SK-N-SH (cell line): Measurements from ENCODE around the gene LRRC32. TPM values are rescaled to one million over a fixed set of nuclear protein-coding genes. Genes with fewer than 3 reads are reported as not detected.

Experiments
- CTCF ChIA-PET: fragments of 300-600, 350-600 bp; formaldehyde crosslinking; extraction: SDS; loops from one replicate; lab custom pipeline; 2021; lab: Yijun Ruan, JAX
- POLR2A ChIA-PET: fragments of 350-600 bp; sonication (Branson Sonifier 250); formaldehyde crosslinking; extraction: SDS; loops from one replicate; lab custom pipeline; 2020; ENCODE audit warnings: antibody characterized with exemption, inconsistent platforms; lab: Yijun Ruan, JAX
- DNase-seq: peaks from one replicate; pipeline ENCODE4 v3.0.0; 2012
- H2AFZ ChIP-seq: fragments of 200-600 bp; sonication (generic); 2 replicates; pipeline ENCODE4 v1.8.1; 2016; ENCODE audit warnings: antibody characterized with exemption, mild to moderate bottlenecking, low read depth
- H3F3A ChIP-seq: fragments of 200-600 bp; sonication (generic); replicated peaks from 2 replicates; pipeline ENCODE3; 2016; ENCODE audit warnings: antibody characterized with exemption, mild to moderate bottlenecking; ENCODE audit not compliant: insufficient read depth
- H3K27ac ChIP-seq, 2 experiments: fragments of 200-500 bp in 1 of 2; fragments of 200-600 bp in 1 of 2; sonication (Bioruptor generic) in 1 of 2; sonication (generic), shearing (Covaris generic) in 1 of 2; 2 replicates each; pipeline versions ENCODE4 v1.5.1 to v1.6.1; 2014 to 2016; ENCODE audit warnings: low read depth in 2 of 2, inconsistent platforms in 1 of 2, low read length in 1 of 2, mild to moderate bottlenecking in 1 of 2, mixed read lengths in 1 of 2
- H3K27me3 ChIP-seq: fragments of 200-600 bp; sonication (generic), shearing (Covaris generic); 2 replicates; pipeline ENCODE4 v1.6.1; 2016; ENCODE audit warnings: mixed run types; ENCODE audit not compliant: insufficient read depth
- H3K36me3 ChIP-seq, 2 experiments: fragments of 200-500 bp in 1 of 2; fragments of 200-600 bp in 1 of 2; sonication (Bioruptor generic) in 1 of 2; sonication (generic) in 1 of 2; replicated peaks in 1 of 2; 2 replicates each; pipeline versions ENCODE3 to v1.5.1; 2014 to 2016; ENCODE audit warnings: low read length in 1 of 2, mild to moderate bottlenecking in 1 of 2; ENCODE audit not compliant: insufficient read depth in 2 of 2, control insufficient read depth in 1 of 2
- H3K4me1 ChIP-seq, 2 experiments: fragments of 200-500 bp in 1 of 2; fragments of 200-600 bp in 1 of 2; sonication (Bioruptor generic) in 1 of 2; sonication (generic), shearing (Covaris generic) in 1 of 2; 2 replicates each; pipeline versions ENCODE4 v1.5.1 to v1.6.1; 2014 to 2016; ENCODE audit warnings: low read depth in 1 of 2, low read length in 1 of 2, mixed run types in 1 of 2; ENCODE audit not compliant: insufficient read depth in 2 of 2, control insufficient read depth in 1 of 2
- H3K4me2 ChIP-seq: fragments of 200-600 bp; sonication (generic), shearing (Covaris generic); 2 replicates; pipeline ENCODE4 v1.6.1; 2017; ENCODE audit warnings: mixed run types
- H3K4me3 ChIP-seq, 2 experiments: fragments of 200-500 bp in 1 of 2; fragments of 200-600 bp in 1 of 2; sonication (Bioruptor generic) in 1 of 2; sonication (generic), shearing (Covaris generic) in 1 of 2; 2 replicates each; pipeline versions ENCODE4 v1.5.1 to v1.8.1; 2014 to 2016; ENCODE audit warnings: low read depth in 2 of 2, inconsistent platforms in 1 of 2, low read length in 1 of 2, mild to moderate bottlenecking in 1 of 2, mixed read lengths in 1 of 2, moderate library complexity in 1 of 2
- H3K79me2 ChIP-seq: fragments of 200-600 bp; sonication (generic); 2 replicates; pipeline ENCODE4 v1.8.1; 2017; ENCODE audit warnings: mild to moderate bottlenecking; ENCODE audit not compliant: insufficient read depth
- H3K9ac ChIP-seq: fragments of 200-600 bp; sonication (generic); 2 replicates; pipeline ENCODE4 v1.6.1; 2017; ENCODE audit warnings: mixed run types
- H3K9me2 ChIP-seq: fragments of 200-600 bp; sonication (generic); 2 replicates; pipeline ENCODE4 v1.6.1; 2017; ENCODE audit warnings: mixed run types
- H3K9me3 ChIP-seq: fragments of 200-600 bp; sonication (generic); 2 replicates; pipeline ENCODE4 v1.6.1; 2017; ENCODE audit warnings: mixed run types, mild to moderate bottlenecking, moderate library complexity
- H4K20me1 ChIP-seq: fragments of 200-600 bp; sonication (generic); 2 replicates; pipeline ENCODE4 v1.6.1; 2017; ENCODE audit warnings: mild to moderate bottlenecking, mixed run types; ENCODE audit not compliant: insufficient read depth
- ELF1 ChIP-seq: IDR thresholded peaks from 2 replicates; pipeline ENCODE4 v1.4.0; 2012
- EP300 ChIP-seq, 2 experiments: IDR thresholded peaks; 2 replicates each; pipeline versions ENCODE4 v1.4.0 to v1.6.1; 2012; ENCODE audit warnings: borderline replicate concordance in 1 of 2, low read depth in 1 of 2, low read length in 1 of 2
- FOXJ3 ChIP-seq: sonication (generic); formaldehyde crosslinking; IDR thresholded peaks from 2 replicates; pipeline ENCODE4 v1.5.1; 2020; ENCODE audit warnings: mild to moderate bottlenecking, missing genetic modification reagents
- JUND ChIP-seq: IDR thresholded peaks from 2 replicates; pipeline ENCODE4 v1.4.0; 2012
- MAX ChIP-seq: IDR thresholded peaks from 2 replicates; pipeline ENCODE4 v1.4.0; 2012; ENCODE audit warnings: low read depth
- MXI1 ChIP-seq: IDR thresholded peaks from 2 replicates; pipeline ENCODE4 v1.6.1; 2012; ENCODE audit warnings: mild to moderate bottlenecking, low read depth, low read length, improper control_type of control experiment
- NFIC ChIP-seq: IDR thresholded peaks from 2 replicates; pipeline ENCODE4 v1.4.0; 2012; ENCODE audit warnings: borderline replicate concordance
- NRF1 ChIP-seq: IDR thresholded peaks from 2 replicates; pipeline ENCODE4 v1.6.1; 2012; ENCODE audit warnings: low read depth, mild to moderate bottlenecking, low read length
- PBX3 ChIP-seq: IDR thresholded peaks from 2 replicates; pipeline ENCODE4; 2012
- RAD21 ChIP-seq: IDR thresholded peaks from 2 replicates; pipeline ENCODE4 v1.6.1; 2012; ENCODE audit warnings: mild to moderate bottlenecking, low read length
- RCOR1 ChIP-seq: fragments of 150-350 bp; IDR thresholded peaks from 2 replicates; pipeline ENCODE4 v1.6.1; 2017; ENCODE audit warnings: antibody characterized with exemption, low read length
- REST ChIP-seq: IDR thresholded peaks from 2 replicates; pipeline ENCODE4 v1.6.1; 2012; ENCODE audit warnings: mild to moderate bottlenecking, low read depth, low read length, moderate library complexity
- RFX5 ChIP-seq: IDR thresholded peaks from 2 replicates; pipeline ENCODE4 v1.6.1; 2012; ENCODE audit warnings: mild to moderate bottlenecking, improper control_type of control experiment, low read length
- SIN3A ChIP-seq: IDR thresholded peaks from 2 replicates; pipeline ENCODE4 v1.6.1; 2012; ENCODE audit warnings: low read depth, mild to moderate bottlenecking, low read length, moderate library complexity, borderline replicate concordance
- SMC3 ChIP-seq: IDR thresholded peaks from 2 replicates; pipeline ENCODE4 v1.6.1; 2012; ENCODE audit warnings: low read depth, low read length, improper control_type of control experiment
- TAF1 ChIP-seq: IDR thresholded peaks from 2 replicates; pipeline ENCODE4 v1.6.1; 2012; ENCODE audit warnings: low read depth, mild to moderate bottlenecking, low read length, moderate library complexity, borderline replicate concordance
- TCF12 ChIP-seq: IDR thresholded peaks from 2 replicates; pipeline ENCODE4 v1.4.0; 2012
- YY1 ChIP-seq: IDR thresholded peaks from 2 replicates; pipeline ENCODE4 v1.4.0; 2012; ENCODE audit warnings: low read depth, mild to moderate bottlenecking
- WGBS: methylation state at CpG from one replicate; pipeline ENCODE4 v1.1.6; 2017; ENCODE audit warnings: low lambda C conversion rate; 5-methylcytosine and 5-hydroxymethylcytosine counted together
- polyA plus RNA-seq, 3 experiments: library from polyadenylated mRNA; depleted of rRNA; stranded (reverse); fragments of >200 nt; gene quantifications; 2 replicates each; pipeline ENCODE4 v1.2.3, GENCODE V29; 2012

LRRC32 gene
- polyA plus RNA-seq, 1 of the 3 experiments (the other 2 are of a cell fraction), result 0.43 TPM

GRCh38 chr11:76693806-76694205 lies 23.3 kb upstream of the LRRC32 start:
- no peak for DNase-seq
- Histone ChIP-seq H3K36me3 (no peaks in the 10 kb centered on the region), H3K9me3 (no peaks in the 10 kb centered on the region), H3K4me2 (no peak overlapping the region), H3K9me2 (no peaks in the 10 kb centered on the region), H3F3A (no peaks in the 10 kb centered on the region), H4K20me1 (no peaks in the 10 kb centered on the region), H3K4me1 (no peaks in the 10 kb centered on the region), H3K4me3 (no peak overlapping the region), H3K9ac (no peak overlapping the region), H2AFZ (no peak overlapping the region; the same call in 1 of the 2 replicates), H3K27ac (no peak overlapping the region), H3K27me3 (no peaks in the 10 kb centered on the region), H3K79me2 (no peaks in the 10 kb centered on the region)
- POLR2A ChIA-PET, result no interaction called here
- CTCF ChIA-PET, result interaction anchor here (0.6 to 1.9 kb wide), 4 partner anchors 13 to 247 kb away, joined by 3 to 8 read pairs (median 3); no protein-coding TSS in a partner anchor
- no peak for TF ChIP-seq REST

- no peak overlapping the region for H2AFZ ChIP-seq
- 65% methylated on average over 7 of the region's 7 CpGs for WGBS
- POLR2A ChIA-PET, result no interaction called here
- H3K9me2 ChIP-seq, result no peaks in the 10 kb centered on the region
- no peaks in the 10 kb centered on the region for H3K36me3 ChIP-seq
- DNase-seq, result no peak
- H3K9me3 ChIP-seq, result no peaks in the 10 kb centered on the region
- H3K4me2 ChIP-seq, result no peak overlapping the region
- no peaks in the 10 kb centered on the region for H3F3A ChIP-seq
- H3K9ac ChIP-seq, result no peak overlapping the region
- no peaks in the 10 kb centered on the region for H3K27me3 ChIP-seq
- CTCF ChIA-PET, result interaction anchor here (0.8 to 1.9 kb wide), 3 partner anchors 13 to 247 kb away, joined by 3 to 8 read pairs (median 3); no protein-coding TSS in a partner anchor
- H3K4me1 ChIP-seq, result no peaks in the 10 kb centered on the region
- no peak overlapping the region for H3K4me3 ChIP-seq
- H3K27ac ChIP-seq, result no peak overlapping the region
- TF ChIP-seq ELF1 (no peak), SMC3 (no peak), EP300 (IDR thresholded peaks at IDR 0.05; ENCODE audit: borderline replicate concordance in 1 of 2, low read depth in 1 of 2, low read length in 1 of 2) (no peak), MAX (no peak), MXI1 (no peak), TAF1 (no peak), NRF1 (no peak), YY1 (no peak), NFIC (no peak), TCF12 (no peak), REST (no peak), RCOR1 (no peak), FOXJ3 (CRISPR knock-in tag) (no peak), RAD21 (no peak), PBX3 (no peak), RFX5 (no peak), SIN3A (no peak), JUND (no peak)
- TF ChIP-seq, all 33 proteins: peak for 0
- H3K79me2 ChIP-seq, result no peaks in the 10 kb centered on the region
- no peaks in the 10 kb centered on the region for H4K20me1 ChIP-seq
Measured at GRCh38 chr11:76692956-76693355, 22.4 kb upstream of the LRRC32 start.
